Measurements from ENCODE around the gene ACSL4.
"Not testable (repeated sequence)": the region's sequence is repeated elsewhere in the genome, so short reads cannot be mapped to it uniquely, and the experiment has no call there.

Gene ACSL4

DNA sequence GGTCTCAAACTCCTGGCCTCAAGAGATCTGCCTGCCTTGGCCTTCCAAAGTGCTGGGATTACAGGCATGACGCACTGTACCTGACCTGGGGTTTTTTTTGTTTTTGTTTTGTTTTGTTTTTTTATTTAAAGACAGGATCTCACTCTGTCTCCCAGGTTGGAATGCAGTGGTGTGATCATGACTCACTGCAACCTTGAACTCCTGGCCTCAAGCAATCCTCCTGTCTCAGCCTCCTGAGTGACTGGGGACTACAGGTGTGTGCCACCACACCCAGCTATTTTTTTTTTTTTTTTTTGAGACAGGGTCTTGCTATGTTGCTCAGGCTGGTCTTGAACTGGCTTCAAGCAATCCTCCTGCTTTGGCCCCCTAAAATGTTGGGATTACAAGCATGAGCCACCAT lies 8.1 kb downstream of the ACSL4 start:
- not testable (repeated sequence) for DNase-seq

DNA sequence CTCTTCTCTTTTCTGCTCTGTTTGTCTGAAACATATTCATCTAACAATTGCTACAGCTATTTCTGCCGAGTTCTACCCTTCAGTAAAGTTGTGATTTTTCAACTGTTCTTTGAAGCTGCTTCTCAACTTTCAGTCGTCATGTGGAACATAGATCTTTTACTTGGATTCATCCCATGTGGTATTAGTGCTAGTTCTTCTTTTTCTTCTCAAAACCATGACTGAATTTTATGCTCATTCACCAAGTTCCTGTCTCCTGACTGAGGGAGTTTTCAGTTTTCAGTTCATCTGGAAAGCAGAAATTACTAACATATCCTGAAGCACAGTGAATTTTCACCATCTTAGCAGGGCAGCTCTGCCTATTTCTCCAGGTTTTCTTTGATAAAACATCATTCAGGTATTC lies 12.1 kb downstream of the ACSL4 start:
- no peak for DNase-seq

DNA sequence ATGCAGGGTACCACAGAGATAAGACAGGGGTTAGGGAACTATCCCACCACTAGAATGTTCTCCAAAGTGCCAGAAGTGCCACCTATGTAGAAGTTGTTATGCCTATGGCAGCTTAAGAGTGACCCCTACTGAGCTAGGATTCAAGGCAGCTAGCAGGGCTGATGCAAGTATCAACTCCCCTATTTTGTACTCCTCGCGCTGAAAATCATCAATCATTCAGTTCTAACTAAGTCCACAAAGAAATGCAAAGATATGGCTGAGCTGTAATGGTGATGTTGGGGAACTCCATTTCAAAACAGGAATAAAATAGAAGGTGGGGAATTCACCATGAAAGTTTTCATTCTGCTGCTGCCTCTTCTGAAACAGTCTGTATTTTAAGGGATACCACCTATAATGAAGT lies 13.8 kb downstream of the ACSL4 start:
- DNase-seq = no peak

DNA sequence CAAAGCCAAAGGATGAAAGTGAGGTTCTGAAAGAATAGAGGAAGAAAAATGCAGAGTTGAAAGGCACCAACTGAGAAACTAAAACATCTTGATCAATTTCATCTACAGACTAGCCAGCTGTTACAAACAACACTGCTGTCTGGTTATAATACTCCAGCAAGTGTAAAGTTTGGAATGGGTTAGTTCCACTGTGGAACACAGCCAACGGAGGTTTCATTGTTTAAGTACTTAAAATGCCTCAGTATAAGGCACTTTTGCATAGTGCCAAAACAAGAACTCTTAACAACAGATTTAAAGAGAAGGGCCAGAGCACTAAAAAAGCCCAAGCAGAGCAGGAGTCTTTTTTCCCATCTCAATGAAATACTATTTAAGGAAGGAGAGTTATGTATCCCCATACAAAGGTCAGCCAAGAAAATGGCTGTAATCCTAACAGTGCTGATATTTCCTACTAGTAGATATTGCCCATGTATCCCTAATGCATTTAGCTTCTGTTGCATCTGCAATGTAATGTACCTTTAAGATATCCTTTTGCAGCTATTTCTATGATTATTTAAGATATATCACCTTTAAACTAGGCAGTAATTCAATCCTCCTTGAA lies 16.5 kb downstream of the ACSL4 start:
- DNase-seq = no peak

DNA sequence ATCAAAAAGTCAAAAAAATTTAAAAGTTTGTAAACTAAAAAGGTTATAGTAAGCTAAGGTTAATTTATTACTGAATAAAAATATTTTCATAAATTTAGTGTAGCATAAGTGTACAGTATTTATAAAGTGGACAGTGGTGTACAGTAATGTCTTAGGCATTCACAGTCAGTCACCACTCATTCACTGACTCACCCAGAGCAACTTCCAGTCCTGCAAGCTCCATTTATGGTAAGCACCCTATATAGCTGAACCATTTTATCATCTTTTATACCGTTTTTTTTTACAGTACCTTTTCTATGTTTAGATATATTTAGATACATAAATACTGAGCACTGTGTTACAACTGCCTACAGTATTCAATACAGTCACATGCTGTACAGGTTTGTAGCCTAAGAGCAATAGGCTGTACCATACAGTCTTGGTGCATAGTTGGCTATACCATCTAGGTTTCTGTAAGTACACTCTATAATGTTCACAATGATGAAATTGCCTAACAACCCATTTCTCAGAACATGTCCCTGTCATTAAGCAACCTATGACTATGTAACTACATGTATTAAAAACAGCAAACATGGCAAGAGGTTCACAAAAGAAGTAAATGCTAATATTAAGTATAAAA lies 18.6 kb downstream of the ACSL4 start:
- no peak for DNase-seq

DNA sequence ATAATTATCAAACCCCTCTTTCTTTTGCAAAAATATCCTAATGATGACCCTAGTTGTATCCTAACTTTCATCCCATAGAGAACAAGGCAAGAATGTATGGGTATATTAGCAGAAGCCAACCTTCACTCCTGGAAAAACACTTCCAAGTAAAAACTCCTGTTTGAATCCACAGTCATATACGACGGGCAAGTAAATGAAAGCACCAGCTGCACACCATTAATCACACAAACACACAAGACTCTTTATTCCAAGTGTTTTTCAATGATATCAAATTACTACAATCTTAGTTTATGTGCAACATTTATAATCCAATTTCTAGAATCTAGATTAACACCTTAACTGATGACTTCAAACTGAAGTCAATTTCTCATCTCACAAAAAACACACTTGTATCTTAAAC lies 22.9 kb downstream of the ACSL4 start:
- DNase-seq = no peak

DNA sequence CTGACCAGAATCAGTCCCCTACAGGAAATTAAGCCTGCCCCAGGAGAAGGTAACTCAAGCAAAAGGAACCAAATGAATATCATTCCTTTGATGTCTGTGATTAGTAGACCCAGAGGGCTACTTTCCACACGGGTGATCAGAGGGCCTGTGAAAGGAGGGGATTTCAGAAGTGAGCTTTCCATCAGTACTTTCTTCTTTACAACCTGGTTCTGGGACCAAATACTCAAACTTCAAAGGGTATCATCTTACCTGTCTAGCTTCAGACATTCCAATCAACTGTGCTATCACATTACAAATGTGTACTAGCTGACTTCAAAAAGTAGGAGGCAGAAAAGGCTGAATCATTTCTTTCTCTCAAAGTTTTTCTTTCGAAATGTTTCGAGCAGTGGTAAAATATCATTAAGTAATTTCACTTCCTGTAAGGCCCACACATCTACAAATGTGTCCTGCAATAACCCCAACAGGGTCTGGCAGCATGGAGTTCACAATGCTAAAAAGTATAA lies 23.9 kb downstream of the ACSL4 start:
- DNase-seq = no peak

DNA sequence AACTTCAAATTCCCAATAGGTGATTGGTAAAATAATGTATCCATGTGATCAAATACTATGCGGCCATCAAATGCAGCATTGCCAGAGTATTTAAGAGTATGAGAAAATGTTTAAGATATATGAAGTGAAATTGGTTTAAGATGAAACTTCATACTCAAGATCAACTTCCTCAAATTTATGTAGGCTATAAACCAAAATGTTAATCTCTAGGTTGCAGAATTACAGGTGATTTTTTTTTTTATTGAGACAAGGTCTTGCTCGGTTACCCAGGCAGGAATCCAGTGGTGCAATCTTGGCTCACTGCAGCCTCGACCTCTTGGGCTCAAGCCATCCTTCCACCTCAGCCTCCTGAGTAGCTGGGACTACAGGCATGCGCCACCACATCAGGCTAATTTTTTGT lies 25.3 kb downstream of the ACSL4 start:
- no peak for DNase-seq

DNA sequence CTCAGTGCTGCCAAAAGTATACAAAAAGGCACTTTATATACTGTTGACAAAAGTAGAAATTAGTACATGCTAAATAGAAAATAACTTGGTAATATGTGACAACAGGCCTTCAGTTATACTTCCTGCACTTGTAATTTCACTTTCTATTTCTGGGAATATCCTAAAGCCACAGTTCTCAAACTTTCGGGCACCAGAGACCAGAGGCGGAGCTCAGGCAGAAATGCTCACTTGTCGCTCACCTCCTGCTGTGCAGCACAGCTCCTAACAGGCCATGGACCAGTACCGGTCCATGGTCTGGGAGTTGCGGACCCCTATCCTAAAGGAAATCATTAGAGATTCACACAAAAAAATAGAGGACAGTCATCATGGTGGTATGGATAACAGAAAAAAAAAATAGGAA lies 25.7 kb downstream of the ACSL4 start:
- DNase-seq = no peak

DNA sequence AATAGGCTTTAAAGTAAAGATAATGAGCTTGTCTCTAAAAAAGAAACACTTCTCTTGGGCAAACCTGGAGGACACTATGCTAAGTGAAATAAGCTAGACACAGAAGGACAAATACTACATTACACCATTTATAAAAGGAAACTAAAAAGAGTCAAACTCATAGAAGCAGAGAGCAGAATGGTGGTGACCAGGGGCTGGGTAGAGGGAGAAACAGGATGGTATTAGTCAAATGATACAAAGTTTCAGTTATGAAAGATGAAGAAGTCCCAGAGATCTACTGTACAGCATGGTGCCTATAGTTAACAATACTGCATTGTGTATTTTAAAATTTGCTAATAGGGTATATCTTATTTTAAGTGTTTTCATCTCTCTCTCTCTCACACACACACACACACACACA lies 28.5 kb downstream of the ACSL4 start:
- DNase-seq = no peak

DNA sequence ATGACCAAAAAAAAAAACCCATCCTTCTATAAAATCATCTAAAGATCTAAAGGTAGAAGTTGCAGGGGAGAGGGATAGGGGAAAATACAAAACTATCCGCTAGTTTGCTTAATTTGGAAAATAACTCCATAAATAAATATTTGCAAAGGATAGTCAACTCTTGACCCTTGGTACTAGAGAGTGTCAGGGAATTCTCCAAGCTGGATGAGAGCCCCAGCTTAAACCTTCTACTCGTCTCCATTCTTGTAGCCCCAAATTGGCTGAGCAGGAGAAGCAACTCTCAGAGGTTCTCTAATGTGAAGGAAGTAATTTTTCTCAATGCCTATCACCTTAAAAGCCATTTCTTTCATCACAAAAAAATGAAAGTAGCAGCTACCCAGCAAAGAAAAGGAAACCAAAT lies 35.2 kb downstream of the ACSL4 start:
- DNase-seq = no peak

DNA sequence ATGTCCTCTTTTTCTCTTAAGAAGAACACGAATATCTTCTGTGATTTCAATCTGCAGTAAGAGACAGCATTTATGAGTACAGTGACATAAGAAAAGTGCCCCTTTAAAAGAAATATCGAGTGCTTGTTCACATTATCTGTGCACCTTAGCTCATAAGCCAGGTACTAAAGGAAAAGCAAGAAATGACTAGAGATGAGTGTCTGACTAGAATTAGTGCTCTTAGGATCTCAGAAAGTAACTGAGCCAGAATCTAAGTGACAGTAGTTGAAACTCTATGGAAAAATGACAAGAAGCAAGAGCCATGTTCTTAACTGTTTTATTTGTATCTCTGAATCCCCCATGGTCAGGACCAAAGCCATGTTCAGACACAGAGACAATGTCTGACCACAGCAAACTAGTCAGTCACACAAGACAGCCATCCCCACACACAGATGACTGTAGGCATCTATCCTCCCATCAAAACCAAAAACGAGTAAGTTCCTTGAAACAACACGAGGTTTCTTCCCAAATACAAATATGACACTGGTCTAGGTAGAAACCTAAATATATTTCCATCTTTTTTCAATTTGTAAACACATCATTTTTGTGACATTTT lies 36.8 kb downstream of the ACSL4 start:
- DNase-seq = no peak

DNA sequence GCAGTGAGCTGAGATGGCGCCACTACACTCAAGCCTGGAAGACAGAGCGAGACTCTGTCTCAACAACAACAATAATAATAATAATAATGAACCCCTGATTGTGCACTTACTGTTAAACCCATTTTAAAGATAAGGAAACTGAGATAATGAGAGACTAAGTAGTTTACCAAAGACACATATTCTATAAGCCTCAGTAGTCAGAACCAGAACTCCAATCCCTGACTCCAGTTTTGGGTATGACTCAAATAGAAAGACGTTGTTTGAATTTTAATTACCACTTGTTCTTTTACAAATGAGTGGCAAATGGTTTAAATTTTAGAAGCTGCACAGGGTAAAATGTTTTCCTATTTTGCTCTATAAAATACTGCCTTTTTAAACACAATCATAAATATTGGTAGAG lies 37.4 kb downstream of the ACSL4 start:
- no peak for DNase-seq

DNA sequence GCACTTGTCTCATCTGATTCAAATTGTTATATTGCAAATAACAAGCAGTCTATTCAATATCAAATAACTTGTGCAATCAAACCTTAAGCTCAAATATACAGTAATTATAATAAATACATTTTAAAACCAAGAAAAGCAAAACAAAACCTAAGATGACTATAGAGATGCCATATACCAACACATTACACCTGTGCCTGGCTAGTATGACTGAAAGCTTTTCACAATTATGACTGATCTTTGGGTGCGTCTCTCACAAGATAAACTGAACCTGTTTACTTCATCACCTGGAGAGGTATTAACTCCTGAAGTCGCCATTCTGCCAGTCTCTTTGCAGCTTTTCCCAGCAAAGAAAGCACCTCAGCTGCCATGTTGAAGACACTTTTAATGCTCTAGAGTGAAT lies 41.3 kb downstream of the ACSL4 start:
- no peak for DNase-seq

DNA sequence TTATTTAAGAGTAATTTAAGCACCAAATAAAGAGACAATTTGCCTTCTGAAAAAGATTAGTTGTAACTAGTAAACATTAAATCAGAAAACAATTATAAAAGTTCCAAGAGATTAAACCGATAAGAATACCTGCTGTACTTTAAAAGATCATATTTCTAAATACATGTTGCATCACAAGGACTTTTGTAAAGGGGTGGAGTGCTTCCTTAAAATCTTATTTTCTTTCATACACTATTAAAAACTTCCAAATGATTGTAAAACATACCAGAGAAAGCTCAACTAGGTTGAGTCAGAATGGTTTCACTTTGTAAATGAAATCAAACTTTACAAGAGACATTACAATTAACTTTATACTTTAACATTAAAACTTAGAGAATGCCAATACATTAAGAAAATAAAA lies 41.8 kb downstream of the ACSL4 start:
- DNase-seq = no peak

DNA sequence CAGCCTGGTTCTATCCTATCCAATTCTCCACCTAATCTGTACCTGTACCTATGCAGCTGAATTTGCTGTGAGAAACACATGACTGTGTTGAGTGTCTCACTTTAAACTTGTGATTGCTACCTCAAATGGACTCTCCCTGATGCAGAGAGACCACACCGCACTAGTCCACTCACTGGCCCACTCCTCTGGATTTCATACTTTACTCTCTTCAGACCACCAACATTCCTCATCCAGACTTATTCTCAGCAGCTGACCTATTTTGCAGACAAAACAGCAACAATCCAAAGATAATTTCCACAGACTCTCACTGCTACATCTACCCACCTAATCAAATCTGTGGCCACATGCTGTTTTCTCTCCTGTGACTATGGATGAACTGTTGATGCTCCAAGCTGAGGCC lies 45.2 kb downstream of the ACSL4 start:
- no peak for DNase-seq

DNA sequence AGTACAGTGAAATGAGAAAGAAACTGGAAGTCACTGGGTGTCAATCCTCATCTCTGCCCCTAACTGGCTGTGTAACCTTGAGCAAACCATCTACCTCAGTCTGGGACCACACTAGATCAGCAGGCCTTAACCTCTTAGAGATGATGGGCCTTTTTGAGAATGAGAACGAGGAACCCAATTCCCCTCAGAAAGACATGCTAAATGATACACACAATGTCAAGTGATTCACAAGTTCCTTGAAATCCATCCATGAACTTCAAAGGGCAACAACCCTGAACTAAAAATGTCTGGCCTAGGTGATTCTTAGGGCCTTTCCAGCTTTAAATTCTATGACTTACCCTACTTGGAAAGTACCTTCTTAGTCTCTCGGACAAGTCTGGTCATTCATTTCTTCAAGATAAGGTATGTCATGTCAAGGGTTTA lies 47.4 kb downstream of the ACSL4 start:
- DNase-seq = no peak

DNA sequence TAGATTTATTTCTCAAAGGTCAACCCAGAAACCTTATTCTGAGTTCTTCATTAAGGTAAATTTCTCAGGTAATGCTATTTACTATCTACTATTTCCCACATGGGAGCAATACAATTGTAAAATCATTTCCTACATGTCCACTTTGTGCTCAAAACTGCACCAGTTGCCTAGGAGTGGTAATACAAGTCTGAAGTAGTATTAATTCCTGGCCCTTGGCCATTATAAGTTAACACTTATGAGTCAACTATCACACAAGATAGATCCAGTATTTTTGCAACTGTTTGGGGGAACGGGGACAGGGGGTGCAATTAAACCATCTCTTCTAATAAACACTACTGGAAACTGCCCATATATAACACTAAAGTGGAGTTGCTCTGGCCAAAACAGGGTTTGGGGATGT lies 48.9 kb downstream of the ACSL4 start:
- no peak for DNase-seq

DNA sequence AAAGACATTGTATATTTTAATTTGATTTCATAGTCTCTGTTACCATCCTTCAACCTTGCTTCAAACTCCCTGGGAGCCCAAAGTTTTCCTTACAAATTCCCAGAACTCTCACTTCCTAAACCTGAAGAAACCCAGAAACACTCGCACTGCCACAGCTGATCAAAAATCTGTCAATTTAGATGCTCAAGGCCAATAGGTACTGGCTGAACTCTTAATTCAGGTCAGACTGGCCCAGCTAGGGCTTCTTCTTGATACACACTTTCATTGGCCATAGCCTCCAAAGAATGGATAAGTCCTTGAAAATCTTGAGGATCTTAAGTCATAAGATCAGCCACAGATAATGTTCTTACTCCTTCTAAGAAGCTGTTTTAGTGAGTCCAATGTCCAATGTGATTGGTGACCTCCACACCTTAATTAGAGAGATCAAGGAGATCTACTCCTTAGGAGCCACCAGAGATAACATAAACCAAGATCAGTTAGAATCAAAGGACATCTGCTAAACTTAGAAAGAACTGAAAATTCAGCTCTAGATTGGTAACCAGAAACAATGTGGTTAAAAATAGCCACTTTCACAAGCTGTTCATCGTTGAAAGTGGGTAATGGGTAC lies 51.5 kb downstream of the ACSL4 start:
- no peak for DNase-seq

DNA sequence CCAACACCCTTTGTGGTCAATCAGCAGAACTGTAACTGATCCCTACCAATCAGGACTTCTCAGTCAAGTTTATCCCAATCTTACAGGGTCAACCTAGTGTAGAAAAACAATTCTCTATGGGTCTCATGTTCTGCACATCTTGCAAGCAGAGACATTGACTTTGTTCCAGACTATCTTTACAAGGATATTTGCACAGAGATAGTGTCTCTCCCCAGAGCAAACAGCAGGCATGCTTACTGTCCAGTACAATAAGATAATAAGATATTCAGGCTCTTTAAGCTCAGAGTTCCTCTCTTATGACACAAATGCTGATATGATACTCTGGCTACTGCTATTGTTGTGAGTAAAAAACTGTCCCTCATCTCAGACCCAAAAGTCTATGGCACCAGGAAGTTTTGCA lies 53.2 kb downstream of the ACSL4 start:
- DNase-seq = no peak

DNA sequence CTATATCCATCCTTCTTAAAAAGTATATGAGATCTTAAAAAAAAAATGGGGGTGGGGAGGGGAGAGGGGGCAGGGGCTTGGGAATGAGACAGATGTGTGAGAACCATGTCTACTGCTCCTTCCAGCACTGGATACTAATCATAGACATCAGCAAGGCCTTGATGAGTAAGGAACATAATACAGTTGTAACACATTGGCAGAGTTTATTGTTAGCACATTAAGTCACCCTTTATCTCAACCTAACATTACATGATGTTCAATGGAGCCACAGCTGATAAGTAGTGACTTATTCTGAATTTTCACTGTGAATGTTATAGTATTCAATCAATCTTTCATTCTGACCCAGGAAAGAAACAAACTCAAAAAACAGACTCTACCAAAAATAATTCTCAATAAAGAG lies 60.8 kb downstream of the ACSL4 start:
- no peak for DNase-seq

DNA sequence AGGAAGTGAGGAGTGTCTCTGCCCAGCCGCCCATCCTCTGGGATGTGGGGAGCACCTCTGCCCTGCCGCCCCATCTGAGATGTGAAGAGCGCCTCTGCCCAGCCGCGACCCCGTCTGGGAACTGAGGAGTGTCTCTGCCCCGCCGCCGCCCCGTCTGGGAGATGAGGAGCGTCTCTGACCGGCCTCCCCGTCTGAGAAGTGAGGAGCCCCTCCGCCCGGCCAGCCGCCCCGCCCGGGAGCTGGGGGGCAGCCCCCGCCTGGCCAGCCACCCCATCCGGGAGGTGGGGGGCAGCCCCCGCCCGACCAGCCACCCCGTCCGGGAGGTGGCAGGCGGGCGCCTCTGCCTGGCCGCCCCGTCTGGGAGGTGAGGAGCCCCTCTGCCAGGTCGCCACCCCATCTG lies 61.9 kb downstream of the ACSL4 start:
- not testable (repeated sequence) for DNase-seq

DNA sequence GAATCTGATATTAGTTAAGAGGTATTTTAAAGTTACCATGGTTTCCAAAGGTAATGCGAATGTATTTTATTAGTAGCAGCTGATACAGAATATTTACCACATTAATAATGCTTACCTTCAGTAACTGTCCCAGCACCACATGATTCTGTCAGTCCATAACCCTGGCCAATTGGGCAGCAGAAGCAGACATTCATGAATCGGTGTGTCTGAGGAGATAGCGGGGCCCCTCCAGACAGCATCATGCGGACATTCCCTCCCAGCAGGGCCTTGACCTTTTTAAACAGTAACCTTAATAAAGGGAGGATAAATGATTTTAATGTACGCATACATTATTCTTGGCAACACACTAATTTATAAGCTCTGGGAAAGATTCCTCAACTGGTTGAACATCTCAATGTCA lies 65.1 kb downstream of the ACSL4 start:
- no peak for DNase-seq

DNA sequence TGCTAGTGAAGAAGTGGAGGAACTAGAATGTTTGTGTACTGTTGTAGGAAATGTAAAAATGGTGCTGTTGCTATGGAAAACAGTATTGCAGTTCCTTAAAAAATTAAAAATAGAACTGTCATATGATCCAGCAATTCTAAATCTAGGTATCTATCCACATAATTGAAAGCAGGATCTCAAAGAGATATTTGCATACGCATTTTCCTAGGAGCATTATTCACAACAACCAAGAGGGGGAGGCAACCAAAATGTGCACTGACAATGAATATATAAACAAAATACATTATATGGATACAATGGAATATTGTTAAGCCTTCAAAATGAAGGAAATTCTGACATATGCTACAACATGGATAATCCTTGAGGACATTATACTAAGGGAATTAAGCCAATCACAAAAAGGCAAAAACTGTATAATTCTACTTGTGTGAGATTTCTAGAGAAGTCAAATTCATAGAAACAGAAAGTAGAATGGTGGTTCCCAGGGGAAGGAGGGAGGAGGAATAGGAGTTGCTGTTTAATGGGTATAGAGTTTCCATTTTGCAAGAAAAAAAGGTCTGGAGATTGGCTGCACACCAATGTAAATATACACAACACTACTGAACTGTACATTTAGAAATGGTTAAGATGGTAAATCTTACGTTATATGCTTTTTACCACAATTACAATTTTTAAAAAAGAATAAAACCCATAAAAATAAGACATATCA lies 72.5 kb downstream of the ACSL4 start:
- DNase-seq = no peak
